Type B pancreatic cell (in vitro differentiated cells): ENCODE measurements around the gene ZNRF1. TPM values are rescaled to one million over a fixed set of nuclear protein-coding genes. Genes with fewer than 3 reads are reported as not detected.

Experiments used
- DNase-seq: peaks from one replicate; pipeline ENCODE4 v3.0.0; 2021; ENCODE audit warnings: mixed read lengths; ENCODE audit not compliant: unreplicated experiment; ENCODE audit errors: extremely low spot score
- H3K27ac Mint-ChIP-seq: 2 replicates; pipeline ENCODE4 v1.8.0; 2021; ENCODE audit warnings: mild to moderate bottlenecking, mixed read lengths
- H3K27me3 Mint-ChIP-seq: 2 replicates; pipeline ENCODE4 v1.8.0; 2021; ENCODE audit warnings: mixed read lengths
- H3K36me3 Mint-ChIP-seq: 2 replicates; pipeline ENCODE4 v1.8.0; 2021; ENCODE audit warnings: mixed read lengths
- H3K4me1 Mint-ChIP-seq: one replicate; pipeline ENCODE4 v1.8.0; 2021; ENCODE audit warnings: mixed read lengths; ENCODE audit not compliant: unreplicated experiment
- H3K4me3 Mint-ChIP-seq: 2 replicates; pipeline ENCODE4 v1.8.0; 2021; ENCODE audit warnings: mild to moderate bottlenecking, mixed read lengths
- H3K9me3 Mint-ChIP-seq: 2 replicates; pipeline ENCODE4 v1.8.0; 2021; ENCODE audit warnings: mixed read lengths
- total RNA-seq: library from RNA; stranded (reverse); gene quantifications from 2 replicates; pipeline ENCODE4 v1.2.1, GENCODE V29; 2021; ENCODE audit warnings: low replicate concordance
- TF ChIP-seq, protein P1 (sequence below): fragments of 200-600 bp; sonication (generic); conservative IDR thresholded peaks from 2 replicates; pipeline ENCODE4 v1.5.0; 2021; ENCODE audit warnings: antibody characterized with exemption, mild to moderate bottlenecking

Gene ZNRF1
- total RNA-seq, 1 donor from 2014 or later: 49.2 TPM

DNA sequence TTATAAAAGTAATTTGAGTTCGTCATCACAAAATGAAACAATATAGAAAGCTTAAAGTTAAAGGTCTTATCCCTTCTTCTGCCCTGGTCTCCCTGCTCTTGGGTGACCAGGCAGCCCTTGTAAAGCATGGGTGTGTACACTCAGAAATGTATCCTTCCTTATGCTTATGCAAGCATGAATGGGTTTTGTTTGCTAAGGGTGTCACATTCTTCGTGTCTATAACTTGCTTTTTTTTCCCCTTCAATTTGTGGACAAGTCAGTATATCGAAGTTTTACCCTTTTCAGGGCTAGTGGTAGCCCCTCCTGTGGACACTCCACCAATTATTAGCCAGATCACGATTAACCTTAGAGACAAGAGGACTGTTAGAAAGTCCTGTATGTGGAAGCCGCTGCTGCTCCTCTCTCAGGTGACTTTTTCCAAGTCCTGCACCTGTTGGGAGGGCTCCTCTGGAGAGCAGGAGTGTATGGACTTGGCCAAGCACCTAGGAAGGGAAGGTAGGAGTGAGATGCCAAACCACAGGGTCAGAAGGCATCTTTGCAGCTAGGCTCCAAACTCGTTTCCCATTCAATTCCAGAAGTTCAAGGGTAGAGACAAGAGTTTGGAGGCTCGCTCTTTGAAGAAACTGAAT is 66.8 kb downstream of the ZNRF1 start:
- H3K36me3 Mint-ChIP-seq: peaks cover 5% of the 10 kb centered on the region
- TF ChIP-seq, protein P1, sequence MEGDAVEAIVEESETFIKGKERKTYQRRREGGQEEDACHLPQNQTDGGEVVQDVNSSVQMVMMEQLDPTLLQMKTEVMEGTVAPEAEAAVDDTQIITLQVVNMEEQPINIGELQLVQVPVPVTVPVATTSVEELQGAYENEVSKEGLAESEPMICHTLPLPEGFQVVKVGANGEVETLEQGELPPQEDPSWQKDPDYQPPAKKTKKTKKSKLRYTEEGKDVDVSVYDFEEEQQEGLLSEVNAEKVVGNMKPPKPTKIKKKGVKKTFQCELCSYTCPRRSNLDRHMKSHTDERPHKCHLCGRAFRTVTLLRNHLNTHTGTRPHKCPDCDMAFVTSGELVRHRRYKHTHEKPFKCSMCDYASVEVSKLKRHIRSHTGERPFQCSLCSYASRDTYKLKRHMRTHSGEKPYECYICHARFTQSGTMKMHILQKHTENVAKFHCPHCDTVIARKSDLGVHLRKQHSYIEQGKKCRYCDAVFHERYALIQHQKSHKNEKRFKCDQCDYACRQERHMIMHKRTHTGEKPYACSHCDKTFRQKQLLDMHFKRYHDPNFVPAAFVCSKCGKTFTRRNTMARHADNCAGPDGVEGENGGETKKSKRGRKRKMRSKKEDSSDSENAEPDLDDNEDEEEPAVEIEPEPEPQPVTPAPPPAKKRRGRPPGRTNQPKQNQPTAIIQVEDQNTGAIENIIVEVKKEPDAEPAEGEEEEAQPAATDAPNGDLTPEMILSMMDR: no peak
- peak overlapping the region; percentile 72 for H3K4me3 Mint-ChIP-seq
- DNase-seq: no peak
- H3K27ac Mint-ChIP-seq: peak overlapping the region; percentile 91
- no peaks in the 10 kb centered on the region for H3K27me3 Mint-ChIP-seq
- H3K9me3 Mint-ChIP-seq: no peaks in the 10 kb centered on the region
- peaks cover 57% of the 10 kb centered on the region for H3K4me1 Mint-ChIP-seq

DNA sequence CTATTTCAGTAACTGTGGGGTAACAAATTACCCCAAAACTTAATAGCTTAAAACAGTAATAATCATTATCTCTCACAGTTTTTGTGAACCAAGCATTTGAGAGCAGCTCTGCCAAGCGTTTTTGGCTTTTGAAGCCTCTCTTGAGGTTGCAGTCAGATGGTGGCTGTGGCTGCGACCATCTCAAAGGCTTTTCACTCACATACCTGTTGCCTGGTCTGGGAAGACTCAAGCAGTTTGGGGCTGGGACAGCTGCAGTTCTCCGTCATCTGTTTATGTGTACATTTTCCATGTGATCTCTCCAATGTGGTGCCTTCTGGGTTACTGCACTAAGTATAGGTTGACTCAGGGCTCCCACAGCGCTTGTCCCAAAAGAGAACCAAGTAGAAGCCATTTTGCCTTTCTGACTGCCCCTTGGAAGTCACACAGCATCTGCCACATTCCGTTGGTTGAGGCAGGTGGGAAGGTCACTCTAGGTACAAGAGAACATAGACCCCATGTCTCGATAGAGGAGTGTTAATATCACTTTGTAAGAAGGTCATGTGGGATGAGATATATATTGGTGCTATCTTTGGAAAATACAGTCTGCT is 68.1 kb downstream of the ZNRF1 start:
- no peaks in the 10 kb centered on the region for H3K9me3 Mint-ChIP-seq
- no peak overlapping the region for H3K27ac Mint-ChIP-seq
- H3K27me3 Mint-ChIP-seq: no peaks in the 10 kb centered on the region
- peaks cover 51% of the 10 kb centered on the region for H3K4me1 Mint-ChIP-seq
- TF ChIP-seq, protein P1: no peak
- no peak for DNase-seq
- no peak overlapping the region for H3K4me3 Mint-ChIP-seq
- H3K36me3 Mint-ChIP-seq: peaks cover 7% of the 10 kb centered on the region

DNA sequence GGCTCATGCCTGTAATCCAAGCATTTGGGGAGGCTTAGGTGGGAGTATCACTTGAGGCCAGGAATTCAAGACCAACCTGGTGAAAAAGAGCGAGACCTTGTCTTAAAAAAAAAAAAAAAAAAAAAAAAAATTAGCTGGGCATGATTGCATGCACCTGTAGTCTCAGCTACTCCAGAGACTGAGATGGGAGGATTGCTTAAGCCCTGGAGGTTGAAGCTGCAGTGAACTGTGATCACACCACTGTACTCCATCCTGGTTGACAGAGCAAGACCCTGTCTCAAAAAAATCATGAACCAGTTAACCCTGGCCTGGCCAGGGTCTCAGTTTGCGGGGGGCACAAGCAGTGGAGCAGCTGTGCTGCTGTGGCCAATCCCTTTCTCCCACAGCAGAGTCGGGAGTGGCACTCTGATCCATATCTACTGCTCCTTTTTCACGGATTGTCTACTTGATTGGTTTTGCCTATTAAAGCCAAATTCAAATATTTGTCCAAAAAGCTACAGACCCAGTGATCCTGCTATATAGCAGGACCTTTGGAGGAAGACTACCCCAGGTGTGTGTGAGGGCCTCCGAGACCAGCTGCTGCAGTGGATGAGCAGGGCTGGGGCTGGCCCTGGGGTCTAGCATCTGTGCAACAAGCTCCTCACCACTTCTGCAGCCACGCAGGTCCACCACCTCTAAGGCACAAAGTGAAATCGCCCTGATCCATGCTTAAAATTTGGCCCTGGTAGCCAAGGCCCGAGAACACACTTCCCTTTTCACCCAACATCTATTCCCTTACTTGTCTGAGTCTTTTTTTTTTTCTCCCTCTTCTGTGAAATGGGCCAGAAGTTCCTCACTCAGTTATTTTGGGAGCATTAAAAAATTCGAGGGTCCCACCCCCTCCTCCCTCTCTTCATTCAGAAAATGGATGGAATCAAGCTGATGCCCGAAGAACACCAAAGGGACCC is 69.5 kb downstream of the ZNRF1 start:
- Mint-ChIP-seq H3K27me3 (no peaks in the 10 kb centered on the region), H3K27ac (peak overlapping the region; percentile 16), H3K4me3 (no peak overlapping the region), H3K9me3 (no peaks in the 10 kb centered on the region), H3K36me3 (peaks cover 7% of the 10 kb centered on the region), H3K4me1 (peaks cover 46% of the 10 kb centered on the region)
- DNase-seq: no peak
- TF ChIP-seq, protein P1: no peak

DNA sequence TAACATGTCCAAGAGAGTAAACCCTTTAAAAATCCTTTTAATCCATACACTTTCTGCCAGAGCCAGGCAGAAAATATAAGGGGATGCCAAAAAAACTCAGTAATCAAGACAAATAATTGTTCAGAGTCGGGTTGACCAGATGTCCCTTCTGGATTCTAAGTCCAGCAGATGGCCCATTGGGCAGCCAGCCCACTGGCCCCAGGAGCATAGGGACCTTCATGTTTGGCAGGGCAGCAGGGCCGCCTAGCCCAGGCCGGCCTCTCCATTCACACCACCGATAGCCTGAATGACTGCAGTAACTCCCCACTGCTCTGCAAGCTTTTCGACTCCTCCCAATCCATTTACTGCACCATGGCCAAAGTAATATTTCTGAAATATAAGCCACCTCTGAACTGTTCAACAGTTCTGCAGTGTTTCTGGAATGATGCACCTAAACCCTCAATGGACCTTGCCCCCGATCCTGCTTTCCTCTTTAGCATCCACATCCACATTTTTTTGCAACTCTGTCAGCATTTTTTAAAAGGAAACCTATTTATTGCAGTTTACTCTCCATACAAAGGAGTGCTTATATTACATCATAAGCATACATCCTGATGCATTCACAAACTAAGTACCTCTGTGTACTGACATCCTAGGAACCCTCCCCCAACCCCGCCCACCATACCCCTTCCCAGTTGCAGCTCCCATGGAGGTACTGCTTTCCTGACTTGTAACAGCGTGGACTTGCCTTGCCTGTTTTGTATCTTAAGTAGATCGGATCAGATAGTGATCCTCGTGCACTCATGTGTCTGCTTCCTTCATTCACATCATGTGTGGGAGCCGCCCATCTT is 71.4 kb downstream of the ZNRF1 start:
- Mint-ChIP-seq H3K4me3 (peak overlapping the region; percentile 6), H3K4me1 (peaks cover 49% of the 10 kb centered on the region), H3K27ac (peak overlapping the region; percentile 71), H3K9me3 (no peaks in the 10 kb centered on the region), H3K36me3 (peaks cover 7% of the 10 kb centered on the region), H3K27me3 (no peaks in the 10 kb centered on the region)
- TF ChIP-seq, protein P1: no peak
- DNase-seq: no peak

DNA sequence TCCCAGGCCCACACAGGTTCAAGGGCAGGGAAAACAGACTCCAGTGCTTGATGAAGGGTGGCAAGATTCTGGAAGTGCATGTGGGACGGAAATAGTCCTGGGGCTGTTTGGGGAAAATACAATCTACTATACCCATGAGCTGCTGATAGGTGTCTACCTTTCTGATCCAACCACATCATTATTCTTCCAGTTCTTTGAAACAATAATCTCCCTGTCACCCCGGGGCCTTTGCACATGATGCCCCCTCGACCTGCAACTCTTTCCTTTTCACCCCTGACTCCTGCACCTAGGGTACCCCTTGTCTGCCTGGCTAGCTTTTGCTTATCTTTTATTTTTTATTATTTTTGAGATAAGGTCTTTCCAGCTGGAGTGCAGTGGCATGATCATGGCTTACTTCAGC is 72.8 kb downstream of the ZNRF1 start:
- DNase-seq: no peak
- no peaks in the 10 kb centered on the region for H3K27me3 Mint-ChIP-seq
- no peak overlapping the region for H3K27ac Mint-ChIP-seq
- H3K36me3 Mint-ChIP-seq: peaks cover 13% of the 10 kb centered on the region
- H3K4me3 Mint-ChIP-seq: no peak overlapping the region
- TF ChIP-seq, protein P1: no peak
- H3K9me3 Mint-ChIP-seq: no peaks in the 10 kb centered on the region
- H3K4me1 Mint-ChIP-seq: peaks cover 49% of the 10 kb centered on the region
